DOHH2 (cell line): ENCODE results near the gene YES1.

Source experiments
- H3F3A ChIP-seq: fragments of 200-600 bp; sonication (generic), shearing (Covaris generic); 2 replicates; pipeline ENCODE4 v1.6.0; 2016; ENCODE audit warnings: antibody characterized with exemption, mild to moderate bottlenecking; ENCODE audit not compliant: control insufficient read depth, insufficient read depth
- H3K27ac ChIP-seq: fragments of 200-600 bp; sonication (generic); 2 replicates; pipeline ENCODE4 v1.5.1; 2014; ENCODE audit warnings: low read depth, mild to moderate bottlenecking, low read length, moderate library complexity
- H3K27me3 ChIP-seq: fragments of 200-600 bp; sonication (generic); 2 replicates; pipeline ENCODE4 v1.6.1; 2014; ENCODE audit warnings: mild to moderate bottlenecking, low read length, mixed read lengths; ENCODE audit not compliant: control insufficient read depth
- H3K36me3 ChIP-seq: fragments of 200-600 bp; sonication (generic); 2 replicates; pipeline ENCODE4 v1.6.1; 2014; ENCODE audit warnings: mild to moderate bottlenecking, low read length, moderate library complexity, mixed read lengths; ENCODE audit not compliant: control insufficient read depth
- H3K4me1 ChIP-seq: fragments of 200-600 bp; sonication (generic); 2 replicates; pipeline ENCODE4 v1.6.1; 2014; ENCODE audit warnings: mild to moderate bottlenecking, low read length, mixed read lengths; ENCODE audit not compliant: control insufficient read depth
- H3K4me2 ChIP-seq: fragments of 200-600 bp; sonication (generic); 2 replicates; pipeline ENCODE4 v1.6.0; 2014; ENCODE audit warnings: mild to moderate bottlenecking, low read length, moderate library complexity
- H3K4me3 ChIP-seq: fragments of 200-600 bp; sonication (generic); 2 replicates; pipeline ENCODE4 v1.5.1; 2014; ENCODE audit warnings: mild to moderate bottlenecking, low read length, mixed read lengths
- H3K79me2 ChIP-seq: fragments of 200-600 bp; sonication (generic); 2 replicates; pipeline ENCODE4 v1.6.1; 2014; ENCODE audit warnings: mild to moderate bottlenecking, low read length, mixed read lengths; ENCODE audit not compliant: control insufficient read depth
- H3K9me2 ChIP-seq: fragments of 200-600 bp; sonication (generic); replicated peaks from 2 replicates; pipeline ENCODE4 v1.6.1; 2014; ENCODE audit warnings: mild to moderate bottlenecking, low read length, mixed read lengths; ENCODE audit not compliant: control insufficient read depth
- H3K9me3 ChIP-seq: fragments of 200-600 bp; sonication (generic); 2 replicates; pipeline ENCODE4 v1.6.1; 2014; ENCODE audit warnings: antibody characterized with exemption, low read length, mixed read lengths; ENCODE audit not compliant: control insufficient read depth, insufficient read depth
- H4K20me1 ChIP-seq: fragments of 200-600 bp; sonication (generic); 2 replicates; pipeline ENCODE4 v1.6.0; 2014; ENCODE audit warnings: low read depth, mild to moderate bottlenecking, antibody characterized with exemption, low read length, moderate library complexity; ENCODE audit not compliant: control insufficient read depth, insufficient read depth
- EZH2phosphoT487 ChIP-seq: fragments of 200-600 bp; sonication (generic); IDR thresholded peaks from 2 replicates; pipeline ENCODE4 v1.6.1; 2017; ENCODE audit warnings: borderline replicate concordance, mild to moderate bottlenecking, antibody characterized with exemption, low read length, moderate library complexity, mixed read lengths
- TF ChIP-seq, protein P1 (sequence below): fragments of 200-600 bp; sonication (generic); IDR thresholded peaks from one replicate; pipeline ENCODE4 v1.5.1; 2014; ENCODE audit warnings: antibody characterized with exemption, mild to moderate bottlenecking, low read depth, low read length; ENCODE audit not compliant: poor library complexity, severe bottlenecking

The YES1 gene

DNA sequence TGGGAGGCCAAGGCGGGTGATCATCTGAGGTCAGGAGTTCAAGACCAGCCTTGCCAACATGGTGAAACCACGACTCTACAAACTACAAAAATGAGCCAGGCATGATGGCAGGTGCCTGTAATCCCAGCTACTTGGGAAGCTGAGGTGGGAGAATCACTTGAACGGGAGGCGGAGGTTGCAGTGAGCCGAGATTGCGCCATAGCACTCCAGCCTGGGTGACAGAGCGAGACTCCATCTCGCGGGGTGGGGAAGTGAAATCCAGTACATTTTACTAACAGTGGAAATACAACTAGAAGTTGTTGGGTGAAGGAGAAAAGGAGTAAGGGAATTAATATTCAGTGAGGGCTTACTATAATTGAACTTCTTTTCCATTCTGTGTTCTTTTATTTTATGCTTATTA lies 86.4 kb downstream of the YES1 start:
- Histone ChIP-seq H3K9me2 (no peaks in the 10 kb centered on the region), H3K9me3 (no peaks in the 10 kb centered on the region), H3K79me2 (no peaks in the 10 kb centered on the region), H3F3A (no peaks in the 10 kb centered on the region), H3K36me3 (no peaks in the 10 kb centered on the region), H3K4me3 (no peak overlapping the region), H3K27ac (no peak overlapping the region), H3K4me2 (no peak overlapping the region), H3K4me1 (no peaks in the 10 kb centered on the region), H3K27me3 (no peaks in the 10 kb centered on the region), H4K20me1 (no peaks in the 10 kb centered on the region)
- no peak for TF ChIP-seq EZH2phosphoT487

DNA sequence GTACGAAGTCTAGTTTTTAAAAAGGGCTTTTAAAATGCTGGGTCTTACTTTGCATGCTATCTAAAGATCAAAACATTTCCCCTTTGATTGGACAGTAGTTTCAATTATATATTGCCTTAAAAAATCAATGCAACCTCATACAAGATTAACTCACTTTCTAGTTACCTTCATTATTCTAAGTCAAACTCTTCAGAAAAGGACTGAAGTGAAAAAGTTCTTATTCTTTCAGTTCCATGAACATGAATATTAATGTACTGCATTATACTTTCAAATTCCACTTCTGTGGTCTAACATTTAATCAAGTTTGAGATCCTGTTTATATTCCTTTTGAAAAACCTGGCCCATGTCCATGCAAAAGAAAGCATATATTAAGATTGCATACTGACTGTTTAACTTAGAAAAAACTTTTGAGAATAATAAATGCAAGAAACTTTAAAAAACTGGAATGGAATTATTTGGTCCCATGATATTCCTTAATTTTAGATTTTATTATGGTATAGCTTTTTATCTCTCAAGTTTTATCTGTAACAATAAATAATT lies 88.4 kb downstream of the YES1 start:
- Histone ChIP-seq H3K4me1 (no peaks in the 10 kb centered on the region), H3K79me2 (no peaks in the 10 kb centered on the region), H3K9me2 (no peaks in the 10 kb centered on the region), H3K27ac (no peak overlapping the region), H3K36me3 (no peaks in the 10 kb centered on the region), H3K4me2 (no peak overlapping the region), H3K4me3 (no peak overlapping the region), H4K20me1 (no peaks in the 10 kb centered on the region), H3K27me3 (no peaks in the 10 kb centered on the region), H3F3A (no peaks in the 10 kb centered on the region), H3K9me3 (no peaks in the 10 kb centered on the region)
- TF ChIP-seq EZH2phosphoT487, result no peak
- TF ChIP-seq, protein P1, sequence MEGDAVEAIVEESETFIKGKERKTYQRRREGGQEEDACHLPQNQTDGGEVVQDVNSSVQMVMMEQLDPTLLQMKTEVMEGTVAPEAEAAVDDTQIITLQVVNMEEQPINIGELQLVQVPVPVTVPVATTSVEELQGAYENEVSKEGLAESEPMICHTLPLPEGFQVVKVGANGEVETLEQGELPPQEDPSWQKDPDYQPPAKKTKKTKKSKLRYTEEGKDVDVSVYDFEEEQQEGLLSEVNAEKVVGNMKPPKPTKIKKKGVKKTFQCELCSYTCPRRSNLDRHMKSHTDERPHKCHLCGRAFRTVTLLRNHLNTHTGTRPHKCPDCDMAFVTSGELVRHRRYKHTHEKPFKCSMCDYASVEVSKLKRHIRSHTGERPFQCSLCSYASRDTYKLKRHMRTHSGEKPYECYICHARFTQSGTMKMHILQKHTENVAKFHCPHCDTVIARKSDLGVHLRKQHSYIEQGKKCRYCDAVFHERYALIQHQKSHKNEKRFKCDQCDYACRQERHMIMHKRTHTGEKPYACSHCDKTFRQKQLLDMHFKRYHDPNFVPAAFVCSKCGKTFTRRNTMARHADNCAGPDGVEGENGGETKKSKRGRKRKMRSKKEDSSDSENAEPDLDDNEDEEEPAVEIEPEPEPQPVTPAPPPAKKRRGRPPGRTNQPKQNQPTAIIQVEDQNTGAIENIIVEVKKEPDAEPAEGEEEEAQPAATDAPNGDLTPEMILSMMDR, result no peak

DNA sequence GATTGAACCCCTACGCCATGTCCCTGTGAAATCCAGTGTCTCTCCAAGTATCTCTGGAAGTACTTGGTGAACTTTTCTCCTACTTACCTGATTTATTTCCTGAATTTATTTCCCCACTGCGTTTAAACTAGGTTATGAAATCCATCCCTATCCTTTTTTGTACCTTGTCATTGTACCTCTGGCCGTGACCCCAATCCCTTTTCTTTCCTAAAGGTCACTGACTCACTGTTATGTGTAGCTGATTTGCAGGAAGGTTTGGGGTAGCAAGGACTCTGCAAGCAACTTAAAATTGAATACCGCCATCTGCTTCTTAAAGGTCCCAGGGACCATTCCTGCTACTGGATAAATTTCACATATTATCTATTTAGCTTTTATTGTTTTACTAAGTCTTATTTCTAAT lies 95.0 kb downstream of the YES1 start:
- no peaks in the 10 kb centered on the region for H3K36me3 ChIP-seq
- H3K9me3 ChIP-seq, result no peaks in the 10 kb centered on the region
- peaks cover under 1% of the 10 kb centered on the region for H3K79me2 ChIP-seq
- H3K27me3 ChIP-seq, result peaks cover 15% of the 10 kb centered on the region; the same call in 1 of the 2 replicates
- no peak overlapping the region for H3K27ac ChIP-seq
- H3K4me2 ChIP-seq, result no peak overlapping the region
- no peaks in the 10 kb centered on the region for H3K9me2 ChIP-seq
- H4K20me1 ChIP-seq, result no peaks in the 10 kb centered on the region
- no peaks in the 10 kb centered on the region for H3F3A ChIP-seq
- H3K4me3 ChIP-seq, result no peak overlapping the region
- no peaks in the 10 kb centered on the region for H3K4me1 ChIP-seq
- TF ChIP-seq, protein P1, result no peak

DNA sequence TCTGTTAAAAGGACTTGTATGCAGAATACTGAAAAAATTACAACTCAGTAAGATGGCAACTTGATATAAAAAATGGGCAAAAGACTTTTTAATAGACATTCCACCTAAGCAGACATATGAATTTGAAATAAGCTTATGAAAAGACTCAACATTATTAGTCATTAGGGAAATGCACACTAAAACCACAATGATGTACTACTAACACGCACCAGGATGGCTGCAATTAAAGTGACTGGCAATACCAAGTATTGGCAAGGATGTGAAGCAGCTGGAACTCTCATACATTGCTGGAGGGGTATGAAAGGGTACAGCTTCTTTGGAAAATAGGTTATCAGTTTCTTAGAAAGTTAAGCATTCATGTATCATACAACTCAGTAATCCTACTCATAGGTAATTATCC lies 96.4 kb downstream of the YES1 start:
- no peak overlapping the region for H3K27ac ChIP-seq
- peaks cover 15% of the 10 kb centered on the region; the same call in 1 of the 2 replicates for H3K27me3 ChIP-seq
- TF ChIP-seq, protein P1, result no peak
- no peak for TF ChIP-seq EZH2phosphoT487
- H3K4me1 ChIP-seq, result peaks cover 3% of the 10 kb centered on the region
- H3K36me3 ChIP-seq, result peaks cover 2% of the 10 kb centered on the region; the same call in 1 of the 2 replicates
- no peak overlapping the region for H3K4me3 ChIP-seq
- no peak overlapping the region for H3K4me2 ChIP-seq
- peaks cover 14% of the 10 kb centered on the region for H3K79me2 ChIP-seq
- no peaks in the 10 kb centered on the region for H3K9me3 ChIP-seq
- no peaks in the 10 kb centered on the region for H3F3A ChIP-seq
- H4K20me1 ChIP-seq, result no peaks in the 10 kb centered on the region
- no peaks in the 10 kb centered on the region for H3K9me2 ChIP-seq
